Nucleus accumbens (tissue), 56 donors: ENCODE measurements around the gene TSGA10IP.

ENCODE experiments used
- DNase-seq, 56 donors: peaks; one replicate each; lab custom pipeline; 2025; lab: John Stamatoyannopoulos, UW

TSGA10IP gene

DNA sequence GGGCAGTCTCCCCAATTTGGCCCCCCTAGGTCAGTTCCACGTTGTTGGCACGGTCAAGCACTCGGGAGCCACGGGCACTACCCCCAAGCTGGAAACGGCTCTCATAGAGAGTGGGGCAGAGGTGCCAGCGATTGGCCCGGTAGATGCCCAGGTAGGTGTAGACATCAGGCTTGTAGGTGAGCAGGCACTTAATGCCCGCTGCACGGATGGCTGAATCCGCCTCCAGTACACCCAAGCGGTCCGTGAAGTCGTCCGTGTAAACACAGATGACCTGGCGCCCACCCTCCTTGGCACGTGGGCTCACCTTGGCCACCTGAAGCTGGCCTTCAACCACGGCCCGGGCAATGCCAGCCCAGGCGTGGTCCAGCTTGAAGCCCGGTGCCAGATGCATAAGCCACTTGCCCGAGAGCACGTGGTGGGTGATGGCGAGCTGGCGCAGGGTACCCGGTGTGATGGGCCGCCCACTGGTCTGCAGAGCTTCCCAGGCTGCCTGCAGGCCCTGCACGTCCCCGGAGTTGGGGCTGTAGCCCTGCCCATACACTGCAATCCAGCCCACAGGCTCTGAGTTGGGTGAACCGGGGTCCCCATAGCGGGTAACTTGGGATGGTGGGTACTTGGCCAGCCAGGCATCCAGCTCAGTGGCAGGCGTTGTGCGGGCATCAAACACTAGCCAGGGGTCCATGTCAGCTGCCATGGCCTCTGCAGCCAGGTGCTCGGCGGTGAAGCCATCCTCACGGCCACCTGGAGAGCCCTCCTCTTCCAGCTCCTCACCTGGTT, 27.7 kb upstream of the TSGA10IP start:
- DNase-seq, result no peak

DNA sequence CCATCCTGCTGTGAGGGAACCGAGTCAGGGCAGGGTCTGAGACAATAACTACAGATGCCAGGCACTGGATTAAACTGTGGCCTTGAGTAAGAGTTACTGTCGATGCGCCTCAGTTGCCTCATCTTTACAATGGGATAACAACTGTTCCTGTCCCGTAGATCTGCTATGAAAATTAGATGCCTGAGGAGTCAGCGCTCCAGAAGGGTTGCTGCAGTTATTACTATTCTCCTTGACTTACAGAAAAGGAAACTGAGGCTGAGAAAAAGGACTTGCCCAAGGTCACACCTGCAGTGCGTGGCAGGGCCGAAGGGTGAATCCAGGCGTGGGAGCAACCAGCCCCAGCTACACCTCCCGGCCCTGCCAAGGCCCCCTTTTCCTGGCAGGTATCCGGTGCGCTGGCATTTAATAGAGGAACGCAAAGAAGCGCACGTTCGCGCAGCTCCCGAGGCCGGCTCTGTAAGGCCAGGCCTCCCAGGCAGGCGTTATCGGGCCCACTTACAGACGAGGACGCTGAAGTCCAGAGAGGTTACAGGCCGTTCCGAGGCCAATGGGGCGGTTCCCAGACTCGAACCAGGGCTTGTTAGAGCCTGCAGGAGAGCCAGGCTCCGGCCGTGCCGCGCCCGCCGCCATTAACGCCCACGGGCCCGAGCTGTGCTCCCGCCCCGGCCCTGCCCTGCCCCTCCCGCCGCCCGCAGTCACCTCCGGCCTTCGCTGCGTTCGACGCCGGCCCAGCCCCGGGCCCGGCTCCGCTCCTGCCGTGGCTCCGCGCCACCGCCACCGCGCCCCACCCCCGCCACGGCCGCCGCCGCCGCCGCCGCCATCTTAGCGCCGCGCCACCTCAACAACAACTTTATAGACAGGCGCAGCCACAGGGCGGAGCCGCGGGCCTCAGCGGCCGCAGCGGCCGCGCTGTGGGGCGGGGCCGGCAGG, 26.8 kb upstream of the TSGA10IP start, which contains the start of gene C11orf68:
Gene C11orf68 (minus strand): TSS at position 852 of the 930 bp plus-strand sequence. CDS start 31 bp downstream, at position 821.
- DNase-seq, result peak in 4 of 56 donors; percentile 42 to 62 (median 52)

DNA sequence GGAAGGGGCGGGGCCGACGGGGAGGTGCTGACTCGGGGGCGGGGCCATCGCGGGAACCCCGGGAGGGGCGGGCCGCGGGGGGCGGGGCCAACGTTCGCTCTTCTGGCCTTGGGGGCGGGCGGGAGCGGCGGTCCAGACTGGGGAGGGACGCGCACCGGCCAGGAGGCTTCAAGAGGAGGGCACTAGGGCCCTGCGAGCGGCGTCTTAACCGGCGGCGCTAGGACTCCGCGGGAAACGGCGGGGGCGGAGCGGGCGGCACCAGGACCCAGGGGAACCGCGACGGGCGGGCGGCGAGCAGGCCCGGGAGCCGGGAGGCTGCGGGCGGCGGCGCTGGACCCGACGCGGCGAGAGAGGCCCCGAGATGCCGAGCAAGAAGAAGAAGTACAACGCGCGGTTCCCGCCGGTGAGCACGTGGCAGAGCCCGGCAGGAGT, 26.1 kb upstream of the TSGA10IP start, which contains the start of gene DRAP1:
Gene DRAP1 (plus strand): TSS at position 286 of the 432 bp plus-strand sequence. CDS start 76 bp downstream, at position 362.
- DNase-seq, result peak; percentile 76 to 100 (median 98)

DNA sequence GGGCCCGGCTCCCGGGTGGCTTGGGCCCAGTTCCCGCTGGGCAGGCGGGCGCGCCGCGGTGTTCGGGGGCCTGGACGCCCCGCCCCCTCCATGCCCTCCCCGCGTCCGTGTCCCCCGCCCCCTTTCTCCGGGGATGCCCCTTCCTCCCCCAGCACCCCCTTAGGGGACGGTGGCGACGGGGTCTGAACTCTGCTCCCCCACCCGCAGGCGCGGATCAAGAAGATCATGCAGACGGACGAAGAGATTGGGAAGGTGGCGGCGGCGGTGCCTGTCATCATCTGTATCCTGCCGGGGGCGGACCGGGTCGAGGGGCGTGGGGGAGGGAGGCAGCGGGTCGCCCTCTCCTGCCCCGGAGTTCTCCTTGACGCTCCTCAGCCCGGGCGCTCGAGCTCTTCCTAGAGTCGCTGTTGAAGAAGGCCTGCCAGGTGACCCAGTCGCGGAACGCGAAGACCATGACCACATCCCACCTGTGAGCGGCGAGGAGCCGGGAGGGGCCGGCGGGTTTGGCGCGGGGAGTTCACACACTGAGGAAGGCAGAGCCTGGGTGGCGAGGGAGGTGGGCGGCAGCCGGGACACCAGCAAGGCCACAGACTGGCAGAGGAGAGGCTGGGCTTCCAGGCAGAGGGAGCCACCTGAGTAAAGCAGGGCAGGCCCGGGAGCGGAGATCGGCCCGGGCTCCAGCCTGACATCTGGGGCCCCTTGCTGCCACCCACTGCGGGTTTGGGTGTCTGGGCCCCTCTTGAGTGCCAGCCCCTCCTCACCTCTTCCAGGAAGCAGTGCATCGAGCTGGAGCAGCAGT, 25.5 kb upstream of the TSGA10IP start:
- DNase-seq, result peak in 21 of 56 donors; percentile 31 to 65 (median 49)

DNA sequence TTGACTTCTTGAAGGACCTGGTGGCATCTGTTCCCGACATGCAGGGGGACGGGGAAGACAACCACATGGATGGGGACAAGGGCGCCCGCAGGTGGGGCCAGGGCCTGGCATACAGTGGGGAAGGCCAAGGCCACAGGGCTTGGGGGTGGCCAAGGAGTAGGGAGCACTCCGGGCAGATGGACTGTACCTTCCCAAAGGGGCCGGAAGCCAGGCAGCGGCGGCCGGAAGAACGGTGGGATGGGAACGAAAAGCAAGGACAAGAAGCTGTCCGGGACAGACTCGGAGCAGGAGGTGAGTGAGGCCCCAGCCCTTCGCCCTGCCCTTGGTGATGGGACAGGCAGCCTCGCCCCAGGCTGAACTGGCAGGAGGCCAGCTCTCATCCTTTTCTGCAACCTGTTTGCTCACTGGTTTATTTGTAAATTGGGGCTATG, 24.9 kb upstream of the TSGA10IP start:
- DNase-seq, result no peak

DNA sequence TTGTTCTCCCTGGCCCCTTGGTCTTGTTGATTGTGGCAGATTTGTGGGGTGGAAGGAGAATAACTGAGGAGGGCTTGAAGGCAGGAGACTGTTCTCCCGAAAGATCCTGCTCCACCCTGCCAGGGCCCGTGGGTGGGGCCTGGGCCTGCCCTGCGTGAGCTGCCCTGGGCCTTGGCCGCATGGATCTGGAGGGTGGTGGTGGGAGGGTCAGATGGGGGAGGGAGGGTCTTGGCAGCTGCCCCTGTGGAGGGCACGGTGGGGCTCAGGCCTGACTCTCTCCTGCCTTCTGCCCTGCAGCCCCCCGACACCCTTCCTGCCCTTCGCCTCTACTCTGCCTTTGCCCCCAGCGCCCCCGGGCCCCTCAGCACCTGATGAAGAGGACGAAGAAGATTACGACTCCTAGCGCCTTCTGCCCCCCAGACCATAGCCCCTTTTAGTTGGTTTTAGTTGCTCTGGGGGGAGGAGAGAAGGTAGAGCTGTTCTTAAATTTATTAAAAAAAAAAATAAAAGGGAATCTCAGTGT, 24.2 kb upstream of the TSGA10IP start:
- DNase-seq, result no peak

DNA sequence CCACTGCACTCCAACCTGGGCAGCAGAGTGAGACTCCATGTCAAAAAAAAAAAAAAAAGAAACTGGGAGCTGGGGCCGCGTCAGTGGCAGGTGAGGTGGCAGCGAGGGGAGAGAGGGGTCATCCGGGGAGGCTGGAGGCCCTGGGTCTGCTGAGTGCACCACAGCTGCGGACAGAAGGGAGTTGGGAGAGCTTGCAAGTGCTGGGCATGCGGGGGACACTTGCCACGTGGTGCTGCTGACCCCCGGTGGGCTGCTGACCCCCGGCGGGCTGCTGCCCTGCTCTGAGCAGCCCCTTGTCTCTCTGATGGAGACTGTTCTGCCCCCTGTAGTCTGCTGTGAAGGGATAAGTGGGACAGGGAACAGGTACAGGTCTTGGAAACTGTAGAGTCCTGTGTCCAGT, 23.4 kb upstream of the TSGA10IP start:
- no peak for DNase-seq

DNA sequence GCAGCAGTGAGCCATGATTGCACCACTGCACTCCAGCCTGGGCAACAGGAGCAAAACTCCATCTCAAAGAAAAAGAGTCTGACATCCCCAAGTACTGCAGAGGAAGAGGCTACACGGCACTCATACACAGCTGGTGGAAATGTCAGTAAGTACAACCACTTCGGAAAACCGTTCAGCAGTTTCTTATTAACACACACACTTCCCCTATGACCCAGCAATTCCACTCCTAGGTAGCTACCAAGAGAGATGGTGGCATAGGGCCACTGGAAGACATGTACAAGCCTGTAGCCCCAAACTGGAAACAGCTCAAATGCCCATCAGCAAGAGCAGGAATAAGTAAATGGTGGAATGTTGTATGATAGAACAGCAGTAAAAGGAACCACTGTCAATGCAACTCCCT, 22.7 kb upstream of the TSGA10IP start:
- no peak for DNase-seq

DNA sequence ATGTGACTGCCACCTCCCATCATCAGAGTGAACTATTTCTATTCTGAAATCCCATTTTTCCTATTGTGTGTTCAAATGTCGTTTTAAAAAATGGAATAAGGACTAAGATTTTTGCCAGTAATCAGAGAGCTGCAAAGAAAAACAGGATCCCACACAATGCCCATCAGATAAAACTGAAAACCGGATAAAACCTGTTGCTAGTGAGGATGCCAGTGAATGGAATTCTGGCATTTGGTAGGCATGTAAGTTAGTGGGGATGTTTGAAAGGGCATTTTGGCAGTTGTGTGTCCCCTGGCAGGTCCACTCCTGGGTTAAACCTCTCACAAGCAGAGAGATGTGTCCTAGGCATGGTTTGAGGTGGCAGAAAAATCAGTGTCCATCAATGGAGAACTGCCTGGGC, 19.9 kb upstream of the TSGA10IP start:
- no peak for DNase-seq

DNA sequence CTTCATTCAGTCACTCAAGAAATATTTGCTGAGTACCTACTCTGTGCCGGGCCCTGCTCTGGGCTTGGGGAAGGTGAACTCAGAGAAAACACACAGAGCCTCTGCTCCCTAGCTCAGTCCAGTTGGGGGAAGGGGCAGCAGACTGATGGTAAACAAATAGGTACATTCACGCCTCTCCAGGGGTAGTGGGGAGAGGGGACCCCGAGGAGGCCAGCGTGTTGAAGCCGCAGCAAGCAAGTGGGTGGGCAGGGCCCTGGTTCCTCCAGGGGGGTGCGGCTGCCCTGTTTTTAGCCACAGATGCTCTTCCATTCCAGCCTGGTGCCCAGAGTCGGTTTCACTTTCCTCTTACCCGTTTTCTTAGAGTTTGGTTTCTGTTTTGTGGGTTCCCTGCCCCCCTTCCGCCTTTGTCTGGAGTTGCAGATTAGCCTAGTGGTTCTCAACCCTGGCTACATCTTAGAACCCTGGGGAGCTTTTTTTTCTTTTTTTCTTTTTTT, 17.3 kb upstream of the TSGA10IP start:
- DNase-seq, result peak in 2 of 56 donors; percentile 5 to 36

DNA sequence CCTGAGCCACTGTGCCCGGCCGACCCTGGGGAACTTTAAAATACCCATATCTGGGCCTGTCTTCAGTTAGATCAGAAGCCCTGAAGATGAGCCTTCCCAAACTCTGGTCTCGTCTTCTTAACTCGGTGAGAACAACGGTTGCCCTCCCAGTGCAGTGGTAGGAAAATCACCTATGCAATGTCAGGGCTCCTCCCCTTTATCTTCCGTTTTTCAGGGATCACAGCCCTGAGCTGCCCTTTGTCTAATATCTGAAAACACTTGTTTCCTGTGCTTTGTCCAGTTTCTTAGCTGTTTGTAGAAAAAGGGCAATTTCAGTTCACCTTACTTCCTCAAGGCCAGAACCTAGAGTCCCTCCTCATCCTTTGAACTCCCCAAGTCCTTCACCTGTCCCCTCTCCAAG, 16.6 kb upstream of the TSGA10IP start:
- DNase-seq, result no peak

DNA sequence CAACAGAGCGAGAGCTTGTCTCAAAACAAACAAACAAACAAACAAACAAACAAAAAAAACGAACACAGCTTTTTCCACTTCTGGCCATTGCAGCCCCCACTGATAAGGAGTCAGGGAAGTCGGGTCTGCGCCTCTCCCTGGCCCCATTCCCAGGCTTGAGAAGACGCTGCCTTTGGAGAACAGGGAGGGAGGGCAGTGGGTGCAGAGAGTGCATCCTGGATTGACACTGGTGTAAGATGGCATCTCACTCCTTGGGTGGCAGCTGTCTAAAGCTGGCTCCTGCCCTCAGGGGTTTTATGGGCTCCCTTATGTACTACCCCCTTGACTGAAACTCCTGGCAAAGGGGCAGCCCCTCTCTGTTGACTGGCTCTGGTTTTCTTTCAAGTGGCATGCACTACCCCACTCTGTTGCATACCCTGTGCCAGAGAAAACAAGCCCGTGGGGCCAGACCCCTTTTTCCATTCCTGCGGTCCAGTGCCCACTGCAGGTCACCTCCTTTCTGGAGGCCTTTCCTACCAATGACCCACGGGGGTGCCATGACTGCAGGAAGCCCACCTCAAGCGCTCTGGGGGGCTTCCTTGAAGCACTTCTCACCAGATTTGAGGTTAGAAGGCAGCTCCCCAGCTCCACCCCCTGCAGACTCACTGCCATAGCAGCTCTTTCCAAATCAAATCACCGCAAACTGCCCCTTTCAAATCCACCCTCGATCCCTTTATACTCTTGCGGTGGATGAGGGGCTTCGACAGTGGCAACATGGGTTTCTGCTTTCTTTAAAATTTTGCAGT, 13.3 kb upstream of the TSGA10IP start:
- DNase-seq, result no peak

DNA sequence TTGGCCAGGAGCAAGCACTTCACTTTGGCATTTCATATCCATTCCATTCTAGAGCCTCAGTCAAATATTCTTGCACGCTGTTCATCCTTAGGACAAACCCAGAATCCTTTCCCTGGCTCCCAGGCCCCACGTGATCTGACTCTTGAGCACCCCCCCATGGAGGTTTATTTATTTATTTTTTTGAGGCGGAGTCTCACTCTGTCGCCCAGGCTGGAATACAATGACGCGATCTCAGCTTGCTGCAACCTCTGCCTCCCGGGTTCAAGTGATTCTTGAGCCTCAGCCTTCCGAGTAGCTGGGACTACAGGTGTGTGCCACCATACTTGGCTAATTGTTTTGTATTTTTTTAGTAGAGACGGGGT, 12.7 kb upstream of the TSGA10IP start:
- DNase-seq, result no peak

DNA sequence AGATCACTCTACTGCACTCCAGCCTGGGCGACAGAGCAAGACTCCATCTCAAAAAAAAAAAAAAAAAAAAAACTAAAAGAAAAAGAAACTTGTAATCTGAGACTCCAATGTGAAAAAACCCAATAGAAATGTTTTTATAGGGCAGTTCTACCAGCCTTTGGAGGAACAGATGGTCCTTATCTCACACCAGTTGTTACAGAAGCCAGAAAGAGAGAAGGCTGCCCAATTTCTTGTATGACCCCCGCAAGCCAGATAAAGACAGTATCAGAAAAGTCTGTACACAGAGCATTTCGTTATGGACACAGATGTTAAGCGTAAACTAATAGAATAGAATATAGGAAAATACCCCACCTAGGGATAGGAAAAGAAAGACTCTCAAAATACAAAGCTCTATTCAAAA, 11.3 kb upstream of the TSGA10IP start:
- no peak for DNase-seq

DNA sequence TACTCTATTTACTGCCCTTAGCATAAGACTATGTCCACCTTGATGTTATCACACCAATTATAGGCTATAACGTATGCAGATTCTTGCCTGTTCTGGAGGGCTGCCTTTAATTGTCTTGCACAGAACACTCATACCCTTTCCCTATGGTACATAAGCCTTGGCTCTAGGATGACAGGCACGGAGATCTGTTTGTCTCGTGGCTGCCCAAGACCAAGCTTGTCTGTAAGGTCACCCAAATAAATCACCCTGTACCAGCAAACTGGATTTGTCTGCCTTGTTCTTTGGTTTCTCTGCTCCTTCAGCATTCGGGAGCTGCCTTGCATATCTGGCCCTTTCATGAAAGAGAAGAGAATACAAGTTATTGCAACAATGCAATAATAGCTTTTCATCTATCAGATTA, 7.5 kb upstream of the TSGA10IP start:
- DNase-seq, result no peak

DNA sequence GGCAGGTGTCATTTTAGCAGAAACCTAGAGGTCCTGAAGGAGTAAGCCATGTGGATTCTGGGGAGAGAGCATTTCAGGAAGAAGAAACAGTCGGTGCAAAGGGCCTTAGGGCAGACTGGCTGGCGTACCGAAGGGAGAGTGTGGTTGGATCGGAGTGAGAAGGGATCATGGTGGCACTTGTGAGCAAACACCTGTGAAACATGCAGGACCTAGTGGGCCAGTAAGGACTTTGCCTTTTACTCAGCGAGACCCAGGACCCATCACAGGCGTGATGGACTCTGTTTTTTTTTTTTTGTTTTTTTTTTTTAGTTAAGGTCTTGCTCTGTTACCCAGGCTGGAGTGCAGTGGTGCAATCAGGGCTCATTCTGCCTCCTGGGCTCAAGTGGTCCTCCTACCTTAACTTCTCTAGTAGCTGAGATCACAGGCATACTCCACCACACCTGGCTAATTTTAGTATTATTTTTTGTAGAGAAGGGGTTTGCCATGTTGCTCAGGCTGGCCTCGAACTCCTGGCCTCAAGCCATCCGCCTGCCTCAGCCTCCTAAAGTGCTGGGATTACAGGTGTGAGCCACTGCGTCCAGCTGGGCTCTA, 3.5 kb upstream of the TSGA10IP start:
- DNase-seq, result no peak

DNA sequence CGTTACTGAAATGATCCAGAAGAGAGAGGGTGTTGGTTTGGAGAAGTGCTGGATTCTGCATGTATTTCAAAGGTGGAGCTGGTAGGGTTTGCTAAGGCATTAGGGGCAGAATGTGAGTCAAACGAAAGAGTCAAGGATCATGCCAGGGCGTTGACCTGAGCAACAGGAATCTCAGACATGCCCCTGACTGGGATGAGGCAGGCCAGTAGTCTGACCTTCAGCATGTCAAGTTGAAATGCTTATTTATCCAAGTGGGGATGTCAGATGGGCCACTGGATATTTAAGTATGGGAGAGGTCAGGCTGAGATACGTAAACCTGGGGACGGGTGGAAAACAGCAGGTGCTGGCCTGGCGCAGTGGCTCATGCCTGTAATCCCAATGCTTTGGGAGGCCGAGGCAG, 2.7 kb upstream of the TSGA10IP start:
- no peak for DNase-seq

DNA sequence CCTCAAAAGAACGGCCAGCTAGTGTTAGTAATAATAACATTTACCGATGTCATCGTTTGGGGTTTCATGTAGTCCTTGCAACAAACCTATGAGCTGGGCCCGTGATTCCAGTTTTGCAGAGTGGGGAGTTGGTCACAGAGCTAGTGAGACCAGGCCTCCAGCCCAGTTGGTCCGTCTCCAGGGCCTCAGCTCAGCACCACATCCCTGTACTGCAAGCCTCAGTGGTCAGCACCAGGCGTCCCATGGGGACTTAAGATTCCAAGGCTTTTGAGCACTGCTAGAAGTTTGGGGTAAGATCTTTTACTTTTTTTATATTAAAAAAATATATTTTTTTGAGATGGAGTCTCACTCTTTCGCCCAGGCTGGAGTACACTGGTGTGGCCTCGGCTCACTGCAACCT, 1.1 kb upstream of the TSGA10IP start:
- no peak for DNase-seq

DNA sequence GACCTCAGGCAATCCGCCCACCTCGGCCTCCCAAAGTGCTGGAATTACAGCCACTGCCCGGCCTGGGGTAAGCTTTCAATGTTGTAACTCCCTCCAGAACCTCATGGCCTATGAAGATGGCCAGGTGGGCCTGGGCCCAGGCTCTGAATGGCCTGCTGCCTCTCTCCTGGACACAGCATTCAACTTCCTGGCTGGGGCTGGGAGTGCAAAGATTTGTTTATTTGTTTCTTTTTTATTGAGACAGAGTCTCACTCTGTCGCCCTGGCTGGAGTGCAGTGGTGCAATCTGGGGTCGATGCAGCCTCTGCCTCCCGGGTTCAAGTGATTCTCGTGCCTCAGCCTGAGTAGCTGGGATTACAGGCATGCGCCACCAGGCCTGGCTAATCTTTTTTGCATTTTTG, 513 bp upstream of the TSGA10IP start:
- DNase-seq, result no peak
